Neutrophil (primary cell): ENCODE results near the gene PTPRN2.

Experiments used
- H3K27ac ChIP-seq: fragments of 200-600 bp; sonication (generic); 2 replicates; pipeline ENCODE4 v1.5.1; 2016; ENCODE audit warnings: mild to moderate bottlenecking, moderate library complexity
- H3K27me3 ChIP-seq: fragments of 200-600 bp; sonication (generic); 2 replicates; pipeline ENCODE4 v1.6.0; 2016; ENCODE audit warnings: mild to moderate bottlenecking
- H3K36me3 ChIP-seq: fragments of 200-600 bp; sonication (generic); 2 replicates; pipeline ENCODE4 v1.5.1; 2017
- H3K4me1 ChIP-seq, 2 experiments: fragments of 200-600 bp in 1 of 2; sonication (generic) in 1 of 2; 1 replicate in 1 of 2; 2 replicates in 1 of 2; pipeline versions ENCODE4 v1.5.1 to v1.6.1; 2013 to 2016; ENCODE audit warnings: low read depth in 1 of 2, low read length in 1 of 2, mild to moderate bottlenecking in 1 of 2, moderate library complexity in 1 of 2; ENCODE audit not compliant: control insufficient read depth in 1 of 2, insufficient read depth in 1 of 2
- H3K4me3 ChIP-seq, 2 experiments: fragments of 200-600 bp in 1 of 2; sonication (generic) in 1 of 2; 1 replicate in 1 of 2; 2 replicates in 1 of 2; pipeline ENCODE4 v1.5.1; 2013 to 2016; ENCODE audit warnings: low read depth in 1 of 2, low read length in 1 of 2, mild to moderate bottlenecking in 1 of 2, moderate library complexity in 1 of 2
- H3K9me3 ChIP-seq: fragments of 200-600 bp; sonication (generic); 2 replicates; pipeline ENCODE4 v1.5.1; 2016
- CTCF ChIP-seq: fragments of 200-600 bp; sonication (generic); IDR thresholded peaks from 2 replicates; pipeline ENCODE4 v1.5.1; 2016; ENCODE audit warnings: antibody characterized with exemption

Gene PTPRN2

GRCh38 chr7:157498657-157499056, 1089.0 kb downstream of the PTPRN2 start:
- peaks cover 18 to 19% of the 10 kb centered on the region in 2 experiments for H3K4me1 ChIP-seq
- no peaks in the 10 kb centered on the region for H3K36me3 ChIP-seq
- H3K4me3 ChIP-seq = no peak overlapping the region
- peaks cover 12% of the 10 kb centered on the region for H3K27me3 ChIP-seq
- TF ChIP-seq CTCF = no peak
- H3K9me3 ChIP-seq = no peaks in the 10 kb centered on the region
- H3K27ac ChIP-seq = no peak overlapping the region

DNA sequence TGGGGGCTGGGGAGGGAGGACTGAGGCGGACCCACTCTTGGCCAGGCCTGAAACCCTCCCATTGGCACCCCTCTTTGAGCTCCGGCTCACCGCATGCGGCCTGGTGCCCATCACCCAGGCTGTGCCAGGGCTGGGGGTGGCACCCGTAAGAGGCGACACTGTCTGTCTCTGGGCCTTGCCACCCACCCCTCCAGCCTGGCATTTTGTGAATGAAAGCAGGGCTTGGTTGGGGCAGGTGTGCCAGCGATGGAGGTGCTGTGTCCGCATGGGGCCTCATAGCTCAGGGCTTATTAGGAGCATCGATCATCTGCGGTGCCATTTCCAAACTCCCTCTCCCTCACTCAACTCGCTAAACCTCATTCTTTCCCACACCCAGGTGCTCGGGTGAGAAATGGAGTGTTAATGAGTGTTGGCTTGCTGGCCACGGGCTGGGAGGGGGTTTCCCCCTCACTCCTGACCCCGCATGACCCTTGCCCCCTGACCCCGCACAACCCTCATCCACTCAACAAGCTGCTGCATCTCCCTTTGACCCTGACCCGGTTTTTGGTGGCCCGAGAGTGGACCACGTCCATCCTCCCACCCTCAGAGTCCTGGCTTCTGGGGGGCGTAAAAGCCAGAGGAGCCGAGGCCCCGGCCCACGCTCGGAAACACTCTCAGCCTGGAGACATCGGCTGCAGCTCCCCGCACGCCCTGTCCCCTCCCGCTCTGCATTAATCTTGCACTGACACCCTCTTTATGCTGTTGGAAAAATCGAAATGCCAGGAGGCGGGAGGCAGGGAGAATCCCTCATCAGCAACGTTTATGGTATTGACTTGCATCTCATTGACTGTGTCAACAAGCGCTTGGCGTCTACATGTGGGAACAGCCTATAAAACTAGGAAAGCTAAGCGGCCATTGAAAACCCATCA, 1089.6 kb downstream of the PTPRN2 start:
- Histone ChIP-seq H3K9me3 (no peaks in the 10 kb centered on the region), H3K36me3 (no peaks in the 10 kb centered on the region), H3K4me3 (no peak overlapping the region), H3K4me1 (peaks cover 16 to 19% of the 10 kb centered on the region in 2 experiments), H3K27ac (no peak overlapping the region), H3K27me3 (peaks cover 12% of the 10 kb centered on the region)
- no peak for TF ChIP-seq CTCF

- Histone ChIP-seq H3K27ac (no peak overlapping the region), H3K4me3 (no peak overlapping the region), H3K4me1 (peaks cover 16 to 19% of the 10 kb centered on the region in 2 experiments), H3K9me3 (no peaks in the 10 kb centered on the region), H3K27me3 (peaks cover 12% of the 10 kb centered on the region), H3K36me3 (no peaks in the 10 kb centered on the region)
- TF ChIP-seq CTCF = no peak
These were observed 1090.3 kb downstream of the PTPRN2 start for GRCh38 chr7:157497367-157497743.

GRCh38 chr7:157496416-157497275, 1091.0 kb downstream of the PTPRN2 start:
- no peak overlapping the region for H3K27ac ChIP-seq
- H3K36me3 ChIP-seq = no peaks in the 10 kb centered on the region
- H3K4me3 ChIP-seq = no peak overlapping the region
- TF ChIP-seq CTCF = no peak
- H3K4me1 ChIP-seq = peaks cover 15 to 20% of the 10 kb centered on the region in 2 experiments
- no peaks in the 10 kb centered on the region for H3K9me3 ChIP-seq
- peaks cover 12% of the 10 kb centered on the region for H3K27me3 ChIP-seq

- peaks cover 25 to 31% of the 10 kb centered on the region in 2 experiments for H3K4me1 ChIP-seq
- peaks cover 12% of the 10 kb centered on the region for H3K27me3 ChIP-seq
- no peak overlapping the region for H3K4me3 ChIP-seq
- H3K27ac ChIP-seq = no peak overlapping the region
- no peak for TF ChIP-seq CTCF
- no peaks in the 10 kb centered on the region for H3K9me3 ChIP-seq
- H3K36me3 ChIP-seq = no peaks in the 10 kb centered on the region
These were observed 1092.0 kb downstream of the PTPRN2 start for GRCh38 chr7:157495594-157495993.
